Right ventricle myocardium superior (tissue), 1 donor: ENCODE data around the gene SLC4A3. TPM values are rescaled to one million over a fixed set of nuclear protein-coding genes. Genes with fewer than 3 reads are reported as not detected.

Source experiments
- ATAC-seq: fragments of 200-7000 bp; cut with Tn5 transposase; one replicate; pipeline ENCODE4 v1.9.1; 2020; ENCODE audit warnings: mild to moderate bottlenecking; ENCODE audit not compliant: poor library complexity
- DNase-seq: peaks from one replicate; pipeline ENCODE4 v3.0.0-alpha.2; 2020
- intact Hi-C: fragments of 100-400 bp; cut with DNase I; formaldehyde crosslinking; loops from one replicate; pipeline ENCODE4 v1.11.2; 2022
- total RNA-seq: library from RNA; stranded (reverse); fragmentation: NEBNext Ultra II Directional; extraction: Animal tissue kit (Norgen Biotek cat#: 25700); gene quantifications from one replicate; pipeline ENCODE4 v1.2.1, GENCODE V29; 2021
- donor health status: DM: no; HTN: yes; CAD: no; lungs with severe emphysema.

SLC4A3 gene
- total RNA-seq, 1 donor from 2014 or later, result 503 TPM

- DNase-seq (peak; percentile 78), ATAC-seq (peak; percentile 55)
- intact Hi-C loops, result no loop called here
Observed at GRCh38 chr2:219629976-219630695, 2.7 kb downstream of the SLC4A3 start.

GRCh38 chr2:219630770-219631405, 3.5 kb downstream of the SLC4A3 start:
- ATAC-seq, result peak; percentile 63
- intact Hi-C loops, result no loop called here
- DNase-seq, result peak; percentile 89

- intact Hi-C loops, result no loop called here
- no peak for DNase-seq
- no peak for ATAC-seq
Observed at GRCh38 chr2:219631406-219631891, 4.0 kb downstream of the SLC4A3 start.

- ATAC-seq (no peak), DNase-seq (no peak)
- intact Hi-C loops, result no loop called here
Observed at GRCh38 chr2:219631904-219632759, 4.7 kb downstream of the SLC4A3 start.

- ATAC-seq (no peak), DNase-seq (no peak)
- intact Hi-C loops, result no loop called here
Observed at GRCh38 chr2:219632760-219633105, 5.3 kb downstream of the SLC4A3 start.

GRCh38 chr2:219633276-219634065, 6.0 kb downstream of the SLC4A3 start:
- intact Hi-C loops, result no loop called here
- ATAC-seq, result no peak

GRCh38 chr2:219634171-219634940, 6.9 kb downstream of the SLC4A3 start:
- intact Hi-C loops, result no loop called here
- no peak for ATAC-seq
- no peak for DNase-seq

More at GRCh38 chr2:219633276-219634065, 6.0 kb downstream of the SLC4A3 start:
- DNase-seq, result no peak

GRCh38 chr2:219634951-219635751, 7.7 kb downstream of the SLC4A3 start:
- intact Hi-C loops, result no loop called here
- ATAC-seq, result no peak
- no peak for DNase-seq

GRCh38 chr2:219636144-219636915, 8.9 kb downstream of the SLC4A3 start:
- no peak for ATAC-seq
- intact Hi-C loops, result no loop called here
- DNase-seq, result no peak

GRCh38 chr2:219636941-219637841, 9.8 kb downstream of the SLC4A3 start:
- no peak for DNase-seq
- no peak for ATAC-seq
- intact Hi-C loops, result no loop called here

GRCh38 chr2:219637842-219638185, 10.4 kb downstream of the SLC4A3 start:
- intact Hi-C loops, result no loop called here
- no peak for ATAC-seq
- no peak for DNase-seq

GRCh38 chr2:219638217-219638947, 11.0 kb downstream of the SLC4A3 start:
- ATAC-seq (no peak), DNase-seq (no peak)
- intact Hi-C loops, result no loop called here

- intact Hi-C loops, result no loop called here
- DNase-seq (peak; percentile 61), ATAC-seq (no peak)
Observed at GRCh38 chr2:219638948-219639755, 11.7 kb downstream of the SLC4A3 start.

- intact Hi-C loops, result loop anchor here (5.0 kb wide), 2 partner anchors 79 to 99 kb away; partner anchors contain the start of genes CHPF and TMEM198
- no peak for DNase-seq
Observed at GRCh38 chr2:219641390-219642068, 14.1 kb downstream of the SLC4A3 start.

More at GRCh38 chr2:219641390-219642068, 14.1 kb downstream of the SLC4A3 start:
- ATAC-seq, result no peak
